ENCODE data around the gene PTPRC. TPM values are rescaled to one million over a fixed set of nuclear protein-coding genes. Genes with fewer than 3 reads are reported as not detected.

The PTPRC gene
- total RNA-seq, 6 experiments from 2014 or later, result 5.1 to 55.7 (median 13.2) TPM

GRCh38 chr1:198655459-198656121, 16.8 kb downstream of the PTPRC start:
- ATAC-seq (peak in 3 of 4 donors; percentile 19 to 39 (median 27)), DNase-seq (no peak)
- no peak for TF ChIP-seq POLR2A (IDR thresholded peaks at IDR 0.05)
- TF ChIP-seq, protein P1, sequence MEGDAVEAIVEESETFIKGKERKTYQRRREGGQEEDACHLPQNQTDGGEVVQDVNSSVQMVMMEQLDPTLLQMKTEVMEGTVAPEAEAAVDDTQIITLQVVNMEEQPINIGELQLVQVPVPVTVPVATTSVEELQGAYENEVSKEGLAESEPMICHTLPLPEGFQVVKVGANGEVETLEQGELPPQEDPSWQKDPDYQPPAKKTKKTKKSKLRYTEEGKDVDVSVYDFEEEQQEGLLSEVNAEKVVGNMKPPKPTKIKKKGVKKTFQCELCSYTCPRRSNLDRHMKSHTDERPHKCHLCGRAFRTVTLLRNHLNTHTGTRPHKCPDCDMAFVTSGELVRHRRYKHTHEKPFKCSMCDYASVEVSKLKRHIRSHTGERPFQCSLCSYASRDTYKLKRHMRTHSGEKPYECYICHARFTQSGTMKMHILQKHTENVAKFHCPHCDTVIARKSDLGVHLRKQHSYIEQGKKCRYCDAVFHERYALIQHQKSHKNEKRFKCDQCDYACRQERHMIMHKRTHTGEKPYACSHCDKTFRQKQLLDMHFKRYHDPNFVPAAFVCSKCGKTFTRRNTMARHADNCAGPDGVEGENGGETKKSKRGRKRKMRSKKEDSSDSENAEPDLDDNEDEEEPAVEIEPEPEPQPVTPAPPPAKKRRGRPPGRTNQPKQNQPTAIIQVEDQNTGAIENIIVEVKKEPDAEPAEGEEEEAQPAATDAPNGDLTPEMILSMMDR (IDR thresholded peaks at IDR 0.05), result no peak
- Histone ChIP-seq H3K27me3 (no peaks in the 10 kb centered on the region), H3K36me3 (no peaks in the 10 kb centered on the region), H3K27ac (peak overlapping the region in 1 of 3 donors; percentile 19), H3K4me3 (no peak overlapping the region), H3K9me3 (no peaks in the 10 kb centered on the region), H3K4me1 (no peaks in the 10 kb centered on the region)
- intact Hi-C loops (cut with DNase I), result no loop called here
- 41% methylated on average over 1 of the region's 1 CpG for WGBS (ENCODE audit: insufficient coverage, low coverage, low lambda C conversion rate, missing lambda C conversion rate)

GRCh38 chr1:198656500-198656932, 17.7 kb downstream of the PTPRC start:
- WGBS (ENCODE audit: insufficient coverage, low coverage, low lambda C conversion rate, missing lambda C conversion rate), result 72% methylated on average over 4 of the region's 4 CpGs
- DNase-seq, result peak in 1 of 3 donors; percentile 61
- no peaks in the 10 kb centered on the region for H3K4me1 ChIP-seq
- peak overlapping the region in 2 of 3 donors; percentile 19 to 38 for H3K27ac ChIP-seq
- ATAC-seq, result peak; percentile 34 to 58 (median 50)
- no peaks in the 10 kb centered on the region for H3K36me3 ChIP-seq
- H3K9me3 ChIP-seq, result no peaks in the 10 kb centered on the region
- intact Hi-C loops (cut with DNase I), result no loop called here
- no peak overlapping the region for H3K4me3 ChIP-seq
- no peaks in the 10 kb centered on the region for H3K27me3 ChIP-seq
- peak; percentile 28 for TF ChIP-seq POLR2A (IDR thresholded peaks at IDR 0.05)
- TF ChIP-seq, protein P1 (IDR thresholded peaks at IDR 0.05), result no peak

DNA sequence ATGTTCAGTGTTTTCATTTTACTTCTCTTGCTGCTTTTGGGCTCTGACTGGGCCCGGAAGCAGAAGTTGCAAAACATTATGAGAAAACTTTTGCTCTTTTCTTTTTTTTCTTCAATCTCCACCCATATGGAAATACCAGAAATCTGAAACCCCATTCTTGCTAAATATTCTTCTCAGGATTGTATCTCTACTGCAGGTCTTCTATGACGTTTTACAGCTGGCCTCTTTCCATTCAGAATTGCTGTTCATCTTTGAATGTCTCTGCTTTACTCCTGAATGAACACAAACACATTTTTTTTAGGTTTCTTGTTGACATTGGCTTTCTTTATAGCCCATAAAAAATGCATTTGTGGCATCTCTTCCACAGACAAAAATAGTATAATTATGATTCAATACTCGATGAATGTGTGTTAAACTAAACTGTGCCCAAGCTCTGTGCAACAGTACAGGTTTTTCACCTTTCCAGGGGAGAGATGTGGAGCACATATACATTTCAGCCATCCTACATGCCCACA, 18.8 kb downstream of the PTPRC start:
- TF ChIP-seq, protein P1 (IDR thresholded peaks at IDR 0.05), result no peak
- TF ChIP-seq POLR2A (IDR thresholded peaks at IDR 0.05), result no peak
- peak in 3 of 4 donors; percentile 27 to 55 (median 39) for ATAC-seq
- peak overlapping the region in 2 of 3 donors; percentile 19 to 47 for H3K27ac ChIP-seq

GRCh38 chr1:198660341-198661261, 21.8 kb downstream of the PTPRC start:
- H3K36me3 ChIP-seq, result no peaks in the 10 kb centered on the region
- H3K27ac ChIP-seq, result no peak overlapping the region
- no peaks in the 10 kb centered on the region for H3K4me1 ChIP-seq
- no peak for ATAC-seq
- intact Hi-C loops (cut with DNase I), result no loop called here
- DNase-seq, result no peak
- no peaks in the 10 kb centered on the region for H3K9me3 ChIP-seq
- TF ChIP-seq, protein P1 (IDR thresholded peaks at IDR 0.05), result no peak
- TF ChIP-seq POLR2A (IDR thresholded peaks at IDR 0.05), result no peak
- no peaks in the 10 kb centered on the region for H3K27me3 ChIP-seq
- H3K4me3 ChIP-seq, result no peak overlapping the region
- WGBS (ENCODE audit: insufficient coverage, low coverage, low lambda C conversion rate, missing lambda C conversion rate), result 50% methylated on average over 1 of the region's 1 CpG

More for the DNA sequence above, 18.8 kb downstream of the PTPRC start:
- H3K4me1 ChIP-seq, result no peaks in the 10 kb centered on the region
- H3K4me3 ChIP-seq, result no peak overlapping the region
- H3K27me3 ChIP-seq, result no peaks in the 10 kb centered on the region
- no peaks in the 10 kb centered on the region for H3K9me3 ChIP-seq
- 21% methylated on average over 3 of the region's 3 CpGs for WGBS (ENCODE audit: insufficient coverage, low coverage, low lambda C conversion rate, missing lambda C conversion rate)
- intact Hi-C loops (cut with DNase I), result no loop called here
- H3K36me3 ChIP-seq, result no peaks in the 10 kb centered on the region
- DNase-seq, result no peak
